Activated CD8-positive, alpha-beta memory T cell treated with anti-CD3 and anti-CD28 coated beads, Interleukin-2, amount 50 U/mL, for 1 hour (primary cell): ENCODE results near the gene GCK.
"Not testable (repeated sequence)": the region's sequence is repeated elsewhere in the genome, so short reads cannot be mapped to it uniquely, and the experiment has no call there.

Experiments used
- DNase-seq: peaks from one replicate; pipeline ENCODE4 v3.0.0-alpha.2; 2020; ENCODE audit errors: extremely low read depth

GCK gene

DNA sequence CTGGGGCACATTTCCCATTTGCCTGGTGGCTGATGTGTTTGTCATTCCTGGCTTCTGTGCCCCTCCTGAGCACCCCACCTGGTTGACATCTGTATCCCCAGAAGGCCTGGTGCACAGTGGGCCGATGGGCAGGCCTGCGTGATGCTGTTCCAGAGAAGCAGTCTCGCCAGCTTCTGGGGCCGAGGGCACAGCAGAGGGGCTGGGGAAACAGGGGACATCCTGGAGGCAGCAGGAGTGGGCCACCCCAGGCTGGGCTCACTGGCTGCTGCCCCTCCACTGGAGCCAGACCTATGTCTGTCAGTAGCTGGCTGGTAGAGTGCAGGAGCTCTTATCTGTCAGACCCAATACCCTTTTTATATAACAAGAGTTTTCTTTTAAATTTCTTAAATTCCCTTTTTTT, 47.2 kb downstream of the GCK start:
- no peak for DNase-seq

DNA sequence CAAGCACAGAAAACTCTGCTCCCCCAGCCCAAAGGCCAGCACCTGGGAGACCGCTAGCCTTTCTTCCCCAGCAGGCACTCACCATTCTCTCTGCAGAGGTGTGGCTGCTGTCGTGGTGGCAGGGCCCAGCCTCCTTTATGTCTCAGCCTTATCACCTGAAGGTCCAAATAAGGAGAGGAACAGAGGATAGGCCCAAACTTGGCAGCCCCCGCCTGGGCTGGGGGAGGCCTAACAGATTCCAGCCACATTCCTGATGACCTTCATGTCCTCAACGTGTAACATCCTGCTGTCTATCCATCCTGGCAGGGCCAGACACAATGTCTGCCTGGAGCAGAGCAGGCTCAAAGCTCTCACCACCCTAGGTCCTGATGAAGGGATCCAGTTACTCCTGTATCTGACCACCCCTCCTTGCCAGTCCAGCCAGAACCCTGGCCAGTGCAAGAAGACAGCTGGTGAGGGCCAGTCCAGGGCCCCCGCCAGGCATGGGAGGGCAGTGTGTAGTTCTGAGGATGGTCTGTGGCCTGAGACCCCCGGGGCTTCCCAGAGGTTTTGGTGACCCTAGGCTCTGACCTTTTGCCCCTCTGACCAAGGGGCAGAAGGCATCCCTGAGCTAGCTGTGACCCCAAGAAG, 47.9 kb downstream of the GCK start, which contains the start of gene MYL7:
TSS of gene MYL7 (minus strand) at position 112 of the 630 bp plus-strand sequence. CDS start at position 85, 27 bp downstream.
- DNase-seq = no peak

DNA sequence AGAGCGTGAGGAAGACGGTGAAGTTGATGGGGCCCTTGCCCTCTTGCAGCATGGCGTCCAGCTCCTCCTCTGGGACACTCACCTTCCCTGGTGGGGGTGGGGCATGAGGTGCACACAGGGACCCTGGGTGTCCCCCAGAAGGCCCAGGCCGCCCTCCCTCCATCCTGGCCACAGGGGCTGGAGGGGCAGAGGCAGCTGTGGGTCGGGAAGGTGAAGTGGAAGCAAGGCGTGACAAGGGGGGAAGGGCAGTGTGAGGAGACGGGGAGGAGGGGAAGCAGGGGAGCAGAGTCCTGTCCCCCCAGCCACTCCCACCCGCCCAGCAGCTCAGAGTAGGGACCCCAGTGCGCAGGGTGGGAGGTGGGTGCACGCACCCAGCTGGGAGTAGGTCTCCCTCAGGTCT, 48.9 kb downstream of the GCK start:
- no peak for DNase-seq

DNA sequence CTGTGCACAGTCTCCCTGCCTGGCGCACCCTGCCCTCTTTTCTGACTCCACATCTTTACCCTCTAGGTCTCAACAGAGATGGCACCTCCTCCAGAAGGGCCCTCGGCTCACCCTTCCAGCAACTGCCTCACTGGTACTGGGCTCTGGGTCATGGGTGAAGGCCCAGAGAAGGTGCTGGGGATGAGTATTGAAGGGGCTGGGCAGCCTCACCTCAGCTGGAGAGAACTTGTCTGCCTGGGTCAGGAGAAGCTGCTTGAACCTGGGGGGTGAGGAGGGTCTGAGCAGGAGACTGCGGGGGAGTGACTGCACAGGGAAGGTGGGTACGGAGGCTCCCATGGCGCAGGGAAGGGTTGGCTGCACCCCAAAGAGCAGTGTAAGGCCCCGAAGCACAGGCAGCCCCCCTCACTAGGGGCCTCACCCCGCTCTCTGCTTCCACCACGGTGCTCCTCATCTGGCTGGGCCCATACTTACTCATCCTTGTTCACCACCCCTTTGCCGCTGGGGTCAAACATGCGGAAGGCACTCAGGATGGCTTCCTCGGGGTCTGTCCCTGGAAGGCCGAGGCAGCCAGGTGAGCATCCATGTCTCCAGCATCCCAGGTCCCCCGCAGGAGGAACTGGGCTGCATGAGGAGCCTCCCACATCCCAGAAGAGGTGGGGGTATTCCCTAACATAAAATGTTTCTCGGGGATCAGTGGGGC, 49.8 kb downstream of the GCK start:
- no peak for DNase-seq

DNA sequence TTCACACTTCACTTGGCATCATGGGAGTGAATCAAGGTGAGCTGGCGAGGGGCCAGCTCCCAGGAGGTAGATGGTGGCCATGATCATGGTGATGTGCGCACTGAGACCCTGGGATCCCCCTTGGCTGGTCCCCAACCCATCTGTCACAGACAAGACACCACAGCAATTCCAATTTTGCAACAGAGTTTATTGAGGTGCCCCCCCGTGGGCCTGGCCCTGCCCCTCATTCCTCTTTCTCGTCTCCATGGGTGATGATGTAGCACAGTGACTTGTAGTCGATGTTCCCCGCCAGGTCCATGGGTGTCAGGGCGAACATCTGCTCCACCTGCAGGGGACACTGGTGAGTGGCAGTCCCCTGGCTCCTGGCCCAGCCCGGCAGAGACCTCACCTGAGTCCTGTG, 50.5 kb downstream of the GCK start:
- no peak for DNase-seq

DNA sequence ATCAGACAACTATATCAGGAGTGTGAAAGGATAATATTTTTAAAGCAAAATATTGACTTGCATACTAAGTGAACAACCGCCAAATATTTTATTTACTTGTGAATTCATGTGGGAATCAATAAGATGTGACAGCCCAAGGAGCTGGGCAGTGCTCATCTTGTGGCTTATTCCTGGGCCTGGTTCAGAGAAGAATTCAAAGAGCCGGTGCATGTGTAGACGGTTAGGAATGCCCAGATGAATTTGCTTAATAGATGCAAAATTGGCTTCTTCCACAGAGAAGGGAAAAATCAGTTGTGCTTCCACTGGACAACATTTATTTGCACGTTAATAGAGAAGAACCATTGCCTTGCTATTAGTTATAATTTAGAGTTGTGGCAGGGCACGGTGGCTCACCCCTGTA, 52.5 kb downstream of the GCK start:
- DNase-seq = no peak

DNA sequence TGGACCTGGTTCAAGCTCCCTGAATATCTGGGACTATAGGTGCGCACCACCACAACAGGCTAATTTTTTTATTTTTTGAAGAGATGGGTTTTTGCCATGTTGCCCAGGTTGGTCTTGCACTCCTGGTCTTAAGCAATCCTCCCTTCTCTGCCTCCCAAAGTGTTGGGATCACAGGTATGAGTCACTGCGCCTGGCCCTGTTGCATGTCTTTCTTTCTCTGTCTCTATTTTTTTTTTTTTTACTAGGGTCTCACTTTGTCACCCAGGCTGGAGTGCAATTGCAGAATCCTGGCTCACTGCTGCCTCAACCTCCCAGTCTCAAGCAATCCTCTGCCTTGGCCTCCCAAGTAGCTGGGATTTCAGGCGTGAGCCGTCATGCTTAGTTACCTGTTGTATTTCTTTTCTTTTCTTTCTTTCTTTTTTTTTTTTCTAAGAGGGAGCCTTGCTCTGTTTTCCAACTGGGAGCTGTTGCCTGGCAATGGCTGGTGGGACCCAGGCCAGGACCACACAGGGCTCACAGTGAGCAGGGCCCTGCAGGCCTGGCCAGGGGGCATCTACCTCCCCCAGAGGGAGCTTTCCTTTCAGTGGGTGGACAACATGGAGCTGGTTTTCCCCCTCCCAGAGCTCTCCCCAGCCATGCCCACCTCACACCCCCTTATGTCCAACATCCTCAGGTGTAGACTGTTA, 54.2 kb downstream of the GCK start:
- DNase-seq = no peak

DNA sequence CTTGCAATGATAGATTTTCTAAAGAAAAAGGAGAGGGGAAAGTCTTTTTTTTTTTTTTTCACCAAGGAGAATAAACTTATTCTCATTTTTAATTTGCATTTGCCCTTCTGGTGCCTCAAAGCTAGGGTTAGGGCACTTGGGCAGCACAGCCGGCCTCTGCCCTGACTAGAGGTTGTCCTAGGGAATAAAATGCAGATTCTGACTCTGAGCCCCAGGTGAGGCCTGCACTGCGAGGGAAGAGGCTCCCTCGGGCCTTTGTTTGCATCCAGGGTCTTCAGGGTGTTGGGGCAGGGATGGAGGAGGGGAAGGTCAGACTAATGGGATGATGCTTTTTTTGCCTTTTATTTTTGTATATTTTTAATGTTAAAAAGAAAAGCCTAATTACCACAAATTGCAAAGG, 55.9 kb downstream of the GCK start:
- no peak for DNase-seq

DNA sequence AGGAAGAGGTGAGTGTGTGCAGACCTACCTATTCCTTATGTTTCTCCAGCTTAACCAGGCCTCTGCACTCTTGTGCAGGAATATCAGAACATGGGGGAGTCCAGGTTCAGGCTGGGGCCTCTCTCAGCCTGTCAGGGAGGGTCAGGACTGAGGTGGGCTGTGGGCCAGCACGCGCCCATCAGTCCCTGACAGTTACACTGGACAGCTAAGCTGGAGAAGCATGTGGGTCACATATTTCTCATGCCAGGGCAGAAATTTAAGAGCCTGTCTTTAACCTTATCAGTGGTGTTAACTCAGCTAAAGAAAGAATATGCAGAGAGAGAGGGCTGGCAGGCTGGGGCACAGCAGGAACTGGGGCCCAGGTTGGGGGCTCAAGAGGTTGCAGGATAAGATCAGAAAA, 57.2 kb downstream of the GCK start:
- DNase-seq = no peak

DNA sequence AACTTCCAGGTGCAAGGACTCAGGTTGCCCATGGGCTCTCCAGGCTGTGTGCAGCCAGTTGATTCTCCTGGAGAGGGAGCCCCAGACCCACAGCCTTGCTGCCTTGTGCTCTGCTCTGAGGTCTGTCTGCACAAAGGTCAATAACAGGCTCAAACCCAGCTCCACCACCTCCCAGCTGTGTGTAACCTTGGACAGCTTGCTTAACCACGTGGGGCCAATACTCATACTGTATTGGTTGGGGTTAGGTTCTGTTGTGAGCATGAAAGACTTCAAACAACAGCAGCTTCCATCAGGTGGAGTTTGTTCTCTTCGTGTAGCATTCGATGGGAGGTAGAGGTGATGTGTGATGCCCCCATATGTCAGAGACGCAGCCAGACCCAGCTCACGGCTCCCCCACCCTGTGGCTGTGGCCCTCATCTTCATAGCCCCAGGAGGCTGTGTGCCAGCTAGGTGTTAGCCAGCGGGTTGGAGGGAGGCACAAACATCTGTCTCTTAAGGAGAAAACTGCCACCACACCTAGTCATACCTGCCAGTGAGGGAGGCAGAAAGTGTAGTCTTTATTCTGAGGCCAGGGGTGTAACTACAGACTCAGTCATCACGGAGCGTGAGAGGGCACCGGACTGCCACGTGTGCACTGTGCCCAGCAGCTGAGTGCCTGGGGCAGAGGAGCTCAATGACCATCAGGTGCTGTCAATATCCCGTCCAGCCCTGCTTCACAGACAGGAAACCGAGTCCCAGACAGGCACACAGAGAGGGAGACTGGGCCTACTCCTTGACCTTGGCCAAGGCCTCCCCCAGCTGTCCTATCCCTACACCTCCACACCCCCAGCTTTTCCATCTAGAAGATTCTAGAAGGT, 57.8 kb downstream of the GCK start:
- no peak for DNase-seq

DNA sequence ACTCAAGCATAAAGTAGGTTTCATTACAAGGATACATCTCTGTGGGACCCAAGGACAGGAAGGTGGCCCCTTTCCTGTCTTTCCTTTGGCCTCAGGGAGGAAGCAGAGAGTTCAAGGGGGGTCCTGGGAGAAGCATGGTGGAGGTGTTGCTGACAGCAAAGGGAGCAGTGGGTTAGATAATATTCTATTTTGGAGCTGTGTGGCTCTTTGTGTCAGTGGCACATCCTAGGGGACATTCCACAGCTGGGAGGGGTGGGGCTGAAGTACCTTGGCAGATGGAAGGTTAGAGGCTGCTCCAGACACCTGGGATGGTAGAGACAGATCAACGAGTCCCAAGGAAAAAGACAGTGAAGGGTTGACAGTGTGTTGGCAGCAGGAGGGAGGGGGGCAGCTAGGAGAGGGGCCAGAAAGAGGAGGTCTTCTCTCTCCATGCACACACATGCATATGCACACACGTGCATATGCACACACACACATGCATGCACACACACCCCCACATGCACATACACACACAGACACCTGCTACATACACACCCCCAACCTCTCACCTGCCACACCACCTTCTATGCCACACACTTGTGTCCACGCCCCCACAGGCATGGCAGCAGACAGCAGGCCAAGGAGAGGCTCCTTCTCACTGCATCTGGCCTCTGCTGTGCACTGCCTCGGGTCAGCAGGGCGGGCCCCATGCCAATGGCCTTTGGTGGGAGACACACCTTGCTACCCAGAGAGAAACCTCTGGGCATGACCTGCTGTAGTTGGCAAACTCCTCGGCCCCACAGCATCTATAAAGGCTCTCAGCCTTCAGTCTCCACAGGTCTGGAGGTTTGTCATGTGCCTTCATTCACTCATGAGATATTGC, 60.3 kb downstream of the GCK start:
- no peak for DNase-seq

DNA sequence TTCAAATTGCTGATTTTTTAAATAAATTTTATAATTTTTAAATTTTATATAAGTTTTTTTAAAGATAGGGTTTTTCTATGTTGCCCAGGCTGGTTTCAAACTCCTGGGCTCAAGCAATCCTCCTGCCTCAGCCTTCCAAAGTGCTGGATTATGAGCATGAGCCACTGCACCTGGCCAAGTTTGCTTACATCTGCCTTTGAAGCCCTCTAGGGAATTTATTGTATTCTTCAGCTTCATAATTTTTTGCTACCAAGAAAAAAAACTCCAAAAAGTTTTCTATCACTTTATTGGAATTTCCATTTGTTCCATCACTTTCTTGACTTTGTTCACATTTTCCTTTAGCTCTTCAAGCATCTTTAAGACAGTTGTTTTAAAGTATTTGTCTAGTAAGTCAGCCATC, 62.1 kb downstream of the GCK start:
- no peak for DNase-seq

DNA sequence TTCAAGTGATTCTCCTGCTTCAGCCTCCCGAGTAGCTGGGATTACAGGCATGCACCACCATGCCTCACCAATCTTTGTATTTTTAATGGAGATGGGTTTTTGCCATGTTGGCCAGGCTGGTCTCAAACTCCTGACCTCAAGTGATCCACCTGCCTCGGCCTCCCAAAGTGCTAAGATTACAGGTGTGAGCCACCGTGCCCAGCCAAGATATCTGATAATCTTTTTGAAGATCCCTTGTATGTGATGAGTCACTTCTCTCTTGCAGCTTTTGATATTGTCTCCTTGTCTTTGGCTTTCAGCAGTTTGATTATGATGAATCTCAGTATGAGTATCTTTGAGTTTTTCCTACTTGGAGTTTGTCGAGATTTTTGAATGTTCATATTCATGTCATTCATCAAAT, 62.7 kb downstream of the GCK start:
- not testable (repeated sequence) for DNase-seq

DNA sequence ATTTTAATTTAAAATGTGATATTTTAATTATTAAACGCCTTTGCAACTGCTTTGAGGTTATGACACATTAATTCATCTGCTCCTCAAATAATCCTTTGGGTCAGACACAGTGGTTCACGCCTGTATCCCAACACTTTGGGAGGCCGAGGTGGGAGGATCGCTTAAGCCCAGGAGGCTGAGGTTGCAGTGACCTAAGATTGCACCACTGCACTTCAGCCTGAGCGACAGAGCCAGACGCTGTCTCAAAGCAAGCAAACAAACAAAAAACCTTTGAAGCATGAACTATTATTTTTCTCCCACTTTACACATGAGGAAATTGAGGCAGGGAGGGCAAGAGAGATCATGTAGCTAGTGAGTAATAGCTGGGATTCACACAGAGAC, 64.4 kb downstream of the GCK start:
- DNase-seq = no peak

DNA sequence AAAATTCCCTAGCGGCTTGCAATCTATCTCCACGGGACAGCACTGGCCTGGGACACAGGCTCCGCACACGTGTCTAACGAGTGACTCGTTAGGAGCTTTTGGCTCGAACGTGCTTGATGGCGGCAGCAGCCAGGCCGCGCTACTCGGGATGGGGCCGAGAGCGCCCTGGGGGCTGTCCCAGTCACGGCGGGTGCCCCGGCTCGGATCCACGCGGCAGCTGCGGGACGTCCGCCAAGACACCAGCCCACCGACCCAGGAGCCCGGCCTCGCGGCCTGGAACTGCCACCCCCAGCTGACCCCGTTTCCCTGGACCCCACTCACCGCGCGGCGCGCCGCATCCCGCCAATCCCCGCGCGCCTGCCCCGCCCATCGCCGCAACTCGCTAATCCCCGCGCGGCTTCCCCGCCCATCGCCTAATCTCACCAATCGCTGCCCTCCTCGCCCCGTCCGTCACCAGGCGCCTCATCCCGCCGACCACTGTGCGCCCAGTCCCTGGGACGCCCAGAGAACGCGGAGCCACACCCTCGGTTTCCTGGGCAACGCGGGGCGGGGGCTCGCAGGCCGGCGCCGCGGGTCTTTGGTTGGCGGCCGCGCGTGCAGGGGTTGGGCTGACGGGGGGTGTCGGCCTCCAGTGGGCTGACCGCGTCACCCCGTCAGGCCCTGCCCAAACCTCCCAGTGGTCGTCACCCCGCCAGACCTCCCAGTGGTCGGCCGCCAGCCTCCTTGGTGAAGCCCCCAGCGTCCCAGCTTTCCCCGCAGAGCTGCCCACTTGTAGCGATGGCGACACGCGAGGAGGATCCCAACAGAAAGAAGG, 65.8 kb downstream of the GCK start, which contains the start of gene POLD2:
TSS of gene POLD2 (minus strand) at position 359 of the 814 bp plus-strand sequence. CDS start 1,495 bp downstream, outside the sequence.
- DNase-seq = peak; percentile 92

DNA sequence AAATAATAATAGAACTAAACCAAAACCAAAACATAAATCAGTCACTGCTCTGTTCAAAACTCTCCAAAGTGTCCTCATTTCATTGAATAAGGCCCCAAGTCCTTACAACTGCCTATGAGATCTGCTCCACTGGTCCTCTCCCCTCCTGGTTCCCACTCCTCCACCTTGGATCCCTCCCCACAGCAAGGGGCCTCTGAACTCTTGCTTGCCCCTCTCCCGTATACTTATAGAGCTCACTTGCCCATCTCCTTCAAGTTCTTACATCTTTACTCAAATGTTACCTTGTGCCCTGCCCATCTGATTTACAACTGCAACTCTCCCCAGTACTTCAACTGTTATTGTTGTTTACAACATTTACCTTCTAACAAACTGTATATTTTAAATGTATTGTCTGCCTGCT, 66.7 kb downstream of the GCK start:
- DNase-seq = no peak

DNA sequence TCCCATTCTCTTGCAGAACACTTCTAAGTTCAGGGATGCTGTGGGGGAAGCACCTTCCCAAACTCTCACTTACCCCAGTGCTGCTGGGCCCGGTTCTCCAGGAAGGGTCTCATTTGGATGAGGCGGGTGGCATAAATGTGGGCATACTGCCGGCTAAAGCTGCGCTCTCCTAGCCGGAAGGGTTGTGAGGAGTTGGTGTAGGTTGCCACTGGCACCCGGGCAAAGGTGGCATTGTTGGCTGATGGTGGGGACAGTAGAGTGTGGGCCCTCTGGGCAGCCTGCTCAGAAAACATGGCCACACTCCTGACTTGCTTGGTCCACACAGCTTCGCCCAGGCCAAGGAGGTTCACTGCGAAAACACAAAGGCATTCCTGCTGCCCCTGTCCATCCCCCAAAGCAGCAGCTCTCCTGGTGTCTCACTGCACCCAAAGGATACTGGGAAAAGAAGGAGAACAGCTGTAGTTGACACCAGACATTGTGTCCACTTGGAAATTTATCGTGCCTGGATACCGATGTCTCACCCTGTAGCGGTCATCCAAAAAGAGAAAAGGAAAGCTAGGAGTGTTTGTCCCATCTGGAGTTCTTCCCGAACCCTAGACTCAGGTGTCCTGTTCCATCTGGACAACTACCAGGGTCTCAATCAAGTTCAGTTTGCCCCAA, 67.3 kb downstream of the GCK start:
- DNase-seq = no peak

DNA sequence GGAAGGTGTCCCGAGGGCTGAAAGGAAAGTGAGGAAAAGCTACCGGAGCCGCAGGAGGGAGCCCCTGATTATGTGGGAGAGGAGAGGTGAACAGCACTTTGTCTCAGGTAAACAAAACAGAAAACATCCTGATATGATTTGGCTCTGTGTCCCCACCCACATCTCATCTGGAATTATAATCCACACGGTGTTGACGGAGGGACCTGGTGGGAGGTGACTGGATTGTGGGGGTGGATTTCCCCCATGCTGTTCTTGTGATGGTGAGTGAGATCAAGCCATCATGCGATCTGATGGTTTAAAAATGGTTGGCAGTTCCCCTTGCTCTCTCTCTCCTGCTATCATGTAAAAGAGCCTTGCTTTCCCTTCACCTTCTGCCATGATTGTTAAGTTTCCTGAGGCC, 68.8 kb downstream of the GCK start:
- no peak for DNase-seq

DNA sequence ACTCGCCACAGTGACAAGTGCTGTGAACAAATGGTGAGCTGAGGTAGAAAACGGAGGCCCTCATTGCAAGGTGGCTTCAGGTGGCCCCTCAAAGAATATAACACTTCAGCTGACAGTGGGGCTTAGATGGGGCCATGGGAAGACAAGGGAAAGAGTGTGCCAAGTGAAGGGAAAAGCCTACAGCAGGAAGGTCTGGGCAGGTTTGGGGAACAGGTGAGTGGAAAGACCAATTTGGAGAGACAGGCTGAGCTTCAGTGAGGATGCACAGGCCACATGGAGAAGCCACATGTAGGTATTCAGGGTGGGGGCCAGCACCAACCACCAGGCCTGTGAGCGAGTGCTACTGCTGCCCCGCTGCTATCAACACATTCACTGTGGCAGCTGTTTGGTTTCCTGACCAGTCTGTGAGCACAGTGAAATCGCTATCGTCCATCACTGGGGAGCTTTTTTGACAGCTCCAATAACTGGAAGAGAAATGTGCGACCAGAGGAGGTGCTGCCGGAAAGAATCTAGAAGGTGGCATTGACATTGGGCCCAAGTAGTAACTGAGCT, 69.3 kb downstream of the GCK start:
- no peak for DNase-seq
